Natural killer cell treated with Interleukin-12 subunit alpha and Interleukin-12 subunit beta and Interleukin-15 and Interleukin-18, amount 100 ng/mL, for 72 hours (primary cell): Measurements from ENCODE around the gene NFATC2. TPM values are rescaled to one million over a fixed set of nuclear protein-coding genes. Genes with fewer than 3 reads are reported as not detected.
"Not testable (repeated sequence)": the region's sequence is repeated elsewhere in the genome, so short reads cannot be mapped to it uniquely, and the experiment has no call there.

Experiments used
- ATAC-seq, 2 donors: fragments of 150-1000 bp; cut with Tn5 transposase in 1 of 2; sonication (Bioruptor Pico), chemical (Tn5 transposase) in 1 of 2; 2 replicates each; pipeline ENCODE4 v1.10.0; 2021
- DNase-seq: peaks from one replicate; pipeline ENCODE4 v3.0.0; 2022; ENCODE audit warnings: low spot score
- H3K27ac Mint-ChIP-seq, 2 donors: 1 replicate in 1 of 2; 2 replicates in 1 of 2; pipeline ENCODE4 v1.8.0; 2022; ENCODE audit warnings: mixed read lengths in 2 of 2, mild to moderate bottlenecking in 1 of 2, moderate library complexity in 1 of 2
- H3K27me3 Mint-ChIP-seq, 2 donors: 1 replicate in 1 of 2; 2 replicates in 1 of 2; pipeline ENCODE4 v1.8.0; 2022; ENCODE audit warnings: mixed read lengths in 2 of 2
- H3K36me3 Mint-ChIP-seq: one replicate; pipeline ENCODE4 v1.8.0; 2022; ENCODE audit warnings: mixed read lengths
- H3K4me1 Mint-ChIP-seq, 2 donors: 1 replicate in 1 of 2; 2 replicates in 1 of 2; pipeline ENCODE4 v1.8.0; 2022; ENCODE audit warnings: low read depth in 2 of 2, mixed read lengths in 2 of 2, mild to moderate bottlenecking in 1 of 2
- H3K4me3 Mint-ChIP-seq: one replicate; pipeline ENCODE4 v1.8.0; 2022; ENCODE audit warnings: mixed read lengths
- H3K9me3 Mint-ChIP-seq: 2 replicates; pipeline ENCODE4 v1.8.0; 2022; ENCODE audit warnings: mixed read lengths
- total RNA-seq, 2 donors: library from RNA; stranded (reverse); gene quantifications; one replicate each; pipeline ENCODE4 v1.2.3, GENCODE V29; 2022

The NFATC2 gene
- total RNA-seq, 2 donors from 2014 or later: 83.3 to 97.1 TPM

DNA sequence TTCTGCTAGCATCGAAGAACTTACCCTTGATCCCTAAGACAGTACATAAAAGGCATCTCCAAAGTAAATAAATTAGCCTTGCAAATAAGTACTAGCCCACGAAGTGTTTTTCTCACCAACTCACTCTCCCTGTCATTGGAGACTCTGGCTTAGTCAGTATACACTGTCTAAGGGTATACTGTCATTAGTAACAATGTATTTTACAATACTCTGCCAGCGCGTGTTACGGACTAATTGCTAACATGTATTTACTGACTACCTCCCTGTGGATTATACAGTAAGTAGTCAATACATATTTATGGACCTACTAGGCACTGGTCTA is 72.1 kb downstream of the NFATC2 start:
- H3K27ac Mint-ChIP-seq: peak overlapping the region; percentile 61 to 86
- peaks cover 40% of the 10 kb centered on the region for H3K36me3 Mint-ChIP-seq
- peaks cover 44 to 46% of the 10 kb centered on the region in 2 donors for H3K4me1 Mint-ChIP-seq
- no peak overlapping the region for H3K4me3 Mint-ChIP-seq
- no peaks in the 10 kb centered on the region for H3K27me3 Mint-ChIP-seq
- ATAC-seq (no peak), DNase-seq (no peak)
- no peaks in the 10 kb centered on the region for H3K9me3 Mint-ChIP-seq

DNA sequence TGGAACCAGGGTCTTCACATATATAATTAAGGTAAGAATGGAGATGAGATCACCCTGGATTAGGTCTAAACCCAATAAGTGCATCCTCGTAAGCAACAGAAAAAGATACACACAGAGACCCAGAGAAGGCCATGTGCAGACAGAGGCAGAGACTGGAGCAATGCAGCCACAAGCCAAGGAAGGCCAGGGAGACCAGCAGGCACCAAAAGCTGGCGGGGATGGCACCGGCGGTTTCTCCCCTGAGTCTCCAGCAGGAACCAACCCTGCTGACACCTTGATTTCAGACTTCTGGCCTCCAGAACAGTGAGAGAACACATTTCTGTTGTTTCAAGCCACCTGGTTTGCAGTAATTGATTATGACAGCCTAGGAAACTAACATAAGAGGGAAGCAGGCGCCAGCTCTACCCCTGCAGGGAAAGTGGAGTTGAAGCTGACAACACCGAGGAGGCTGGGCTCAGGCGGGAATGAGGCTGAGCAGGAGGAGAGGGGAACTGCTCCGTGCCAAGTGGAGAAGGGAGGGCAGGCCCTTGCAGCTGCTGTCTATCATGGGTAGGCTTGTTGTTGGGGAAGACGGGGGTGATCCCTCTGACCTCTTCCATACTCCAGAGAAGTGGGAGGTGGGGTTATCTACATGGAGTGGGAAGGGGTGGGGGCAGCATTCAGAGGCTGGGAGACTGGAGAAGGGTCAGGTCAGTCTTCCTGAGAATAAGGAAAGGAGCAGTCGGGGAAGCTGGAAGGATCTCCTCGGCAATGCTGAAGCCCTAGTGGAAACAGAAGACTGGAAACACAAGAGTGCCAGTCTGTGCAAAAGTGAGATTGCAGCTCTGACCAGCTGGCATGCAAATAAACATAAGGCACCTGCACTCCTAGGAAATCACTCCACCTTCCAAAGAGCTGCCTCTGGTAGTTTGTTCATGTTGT is 72.7 kb downstream of the NFATC2 start:
- Mint-ChIP-seq H3K36me3 (peaks cover 40% of the 10 kb centered on the region), H3K9me3 (no peaks in the 10 kb centered on the region), H3K27ac (peak overlapping the region; percentile 61 to 86), H3K4me3 (no peak overlapping the region), H3K27me3 (no peaks in the 10 kb centered on the region), H3K4me1 (peaks cover 47% of the 10 kb centered on the region in 2 donors)
- DNase-seq (no peak), ATAC-seq (no peak)

DNA sequence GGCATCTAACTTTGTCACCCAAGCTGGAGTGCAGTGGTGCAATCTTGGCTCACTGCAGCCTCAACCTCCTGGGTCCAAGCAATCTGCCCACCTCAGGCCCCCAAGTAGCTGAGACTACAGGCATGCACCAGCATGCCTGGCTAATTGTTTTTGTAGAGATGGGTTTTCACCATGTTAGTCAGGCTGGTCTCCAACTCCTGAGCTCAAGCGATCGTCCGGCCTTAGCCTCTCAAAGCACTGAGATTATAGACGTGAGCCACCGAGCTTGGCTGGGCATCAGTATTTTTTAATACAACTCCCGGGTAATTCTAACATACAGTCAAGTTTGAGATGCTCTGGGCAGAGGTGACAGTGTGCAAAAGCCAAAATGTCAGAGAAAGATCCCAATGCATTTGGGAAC is 73.5 kb downstream of the NFATC2 start:
- Mint-ChIP-seq H3K9me3 (no peaks in the 10 kb centered on the region), H3K36me3 (peaks cover 37% of the 10 kb centered on the region), H3K4me1 (peaks cover 48 to 49% of the 10 kb centered on the region in 2 donors), H3K27ac (peak overlapping the region; percentile 61 to 86), H3K27me3 (no peaks in the 10 kb centered on the region), H3K4me3 (no peak overlapping the region)
- ATAC-seq (no peak), DNase-seq (no peak)

DNA sequence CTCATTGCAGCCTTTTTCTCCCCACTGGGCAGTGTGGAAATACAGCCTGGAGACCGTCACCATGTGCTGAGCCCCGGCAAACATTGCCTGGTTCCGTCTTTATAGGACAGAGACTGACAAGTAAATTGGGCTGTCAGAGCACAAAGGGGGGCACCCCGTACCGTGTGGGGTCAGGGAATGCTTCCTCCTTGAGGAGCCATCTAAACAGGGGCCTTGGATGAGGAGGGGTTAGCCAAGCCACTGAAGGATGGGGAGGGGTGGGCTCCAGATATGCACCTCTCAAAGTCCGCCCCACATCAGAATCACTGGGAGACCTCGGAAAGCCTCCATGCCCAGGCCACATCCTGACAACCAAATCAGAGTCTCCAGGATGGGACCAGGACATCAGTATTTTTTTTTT is 73.9 kb downstream of the NFATC2 start:
- Mint-ChIP-seq H3K27me3 (no peaks in the 10 kb centered on the region), H3K27ac (peak overlapping the region; percentile 61 to 92), H3K9me3 (no peaks in the 10 kb centered on the region), H3K4me3 (no peak overlapping the region), H3K4me1 (peaks cover 49% of the 10 kb centered on the region in 2 donors), H3K36me3 (peaks cover 35% of the 10 kb centered on the region)
- ATAC-seq: peak in 1 of 2 donors; percentile 37
- DNase-seq: no peak

DNA sequence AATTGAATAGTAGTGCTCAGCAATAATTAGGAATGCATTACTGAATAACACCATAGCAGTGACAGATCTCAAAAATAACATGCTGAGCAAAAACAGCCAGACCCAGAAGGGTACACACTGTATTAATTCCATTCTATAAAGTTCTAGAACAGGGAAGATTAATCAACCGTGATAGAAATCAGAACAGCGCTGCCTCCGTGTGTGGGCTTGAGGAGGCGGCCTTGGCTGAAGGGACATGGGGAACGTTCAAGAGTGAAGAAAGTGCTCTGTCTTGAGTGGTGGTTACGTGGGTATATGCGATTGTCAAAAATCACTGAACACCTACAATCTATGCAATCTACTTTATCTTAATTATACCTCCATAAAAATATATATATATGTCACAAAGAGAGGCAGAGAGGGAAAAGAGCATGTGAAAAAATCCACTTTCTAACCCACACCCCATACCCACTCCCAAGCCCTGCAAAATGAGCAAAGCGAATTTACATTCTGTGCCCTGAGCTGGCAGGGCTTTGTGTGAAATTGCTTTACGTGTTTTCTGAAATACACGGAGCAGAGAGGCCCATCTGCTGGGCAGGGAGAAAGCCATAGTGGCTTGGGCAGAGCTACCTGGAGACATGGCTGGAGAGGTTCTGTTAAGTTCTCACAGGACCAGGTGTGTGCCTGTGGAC is 74.4 kb downstream of the NFATC2 start:
- Mint-ChIP-seq H3K36me3 (peaks cover 35% of the 10 kb centered on the region), H3K4me3 (no peak overlapping the region), H3K4me1 (peaks cover 47 to 52% of the 10 kb centered on the region in 2 donors), H3K27me3 (no peaks in the 10 kb centered on the region), H3K27ac (peak overlapping the region; percentile 61 to 92), H3K9me3 (no peaks in the 10 kb centered on the region)
- DNase-seq (no peak), ATAC-seq (no peak)

DNA sequence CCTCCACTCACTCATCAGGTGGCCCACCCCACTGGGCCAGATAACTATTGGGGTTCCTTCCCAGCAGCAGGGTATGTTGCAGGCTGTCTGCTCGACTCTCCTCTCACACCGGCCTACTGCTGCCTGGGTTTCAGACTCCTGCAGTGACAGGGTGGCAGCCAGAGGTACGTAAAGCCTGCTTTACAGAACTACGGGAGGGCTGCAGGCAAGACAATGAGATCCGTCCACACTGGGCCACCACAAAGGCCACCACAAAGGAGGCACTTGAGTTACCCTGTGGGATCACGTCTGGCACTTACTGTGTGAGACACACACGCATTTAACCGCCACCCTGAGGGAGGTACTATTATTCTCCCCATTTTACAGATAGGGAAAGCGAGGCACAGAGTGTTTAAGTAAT is 78.5 kb downstream of the NFATC2 start:
- Mint-ChIP-seq H3K9me3 (no peaks in the 10 kb centered on the region), H3K4me1 (peaks cover 28 to 30% of the 10 kb centered on the region in 2 donors), H3K27ac (peak overlapping the region; percentile 80 to 92), H3K27me3 (no peaks in the 10 kb centered on the region), H3K36me3 (peaks cover 18% of the 10 kb centered on the region), H3K4me3 (no peak overlapping the region)
- ATAC-seq: no peak
- DNase-seq: no peak

DNA sequence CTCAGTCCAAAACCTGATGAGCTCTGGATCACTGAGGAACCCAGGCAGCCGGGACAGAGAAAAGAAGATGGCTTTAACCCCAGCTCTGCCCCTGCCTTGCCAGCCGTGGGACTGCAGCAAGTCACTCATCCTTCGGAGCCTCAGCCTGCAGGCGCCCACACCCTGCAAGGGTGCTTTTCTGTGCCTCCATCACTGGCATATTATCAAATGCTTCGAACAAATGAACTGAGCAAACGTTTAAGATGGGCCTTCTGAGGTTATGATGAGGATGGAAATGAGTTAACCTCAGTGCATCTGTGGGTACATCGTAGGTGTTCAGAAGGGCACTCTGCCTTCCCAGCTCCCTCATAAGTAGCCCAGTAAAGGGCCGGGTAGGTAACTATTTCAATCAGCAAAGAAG is 79.0 kb downstream of the NFATC2 start:
- ATAC-seq (no peak), DNase-seq (no peak)
- H3K27me3 Mint-ChIP-seq: no peaks in the 10 kb centered on the region
- peaks cover 30 to 32% of the 10 kb centered on the region in 2 donors for H3K4me1 Mint-ChIP-seq
- H3K36me3 Mint-ChIP-seq: peaks cover 19% of the 10 kb centered on the region
- no peak overlapping the region for H3K4me3 Mint-ChIP-seq
- H3K9me3 Mint-ChIP-seq: no peaks in the 10 kb centered on the region
- peak overlapping the region; percentile 80 to 92 for H3K27ac Mint-ChIP-seq

DNA sequence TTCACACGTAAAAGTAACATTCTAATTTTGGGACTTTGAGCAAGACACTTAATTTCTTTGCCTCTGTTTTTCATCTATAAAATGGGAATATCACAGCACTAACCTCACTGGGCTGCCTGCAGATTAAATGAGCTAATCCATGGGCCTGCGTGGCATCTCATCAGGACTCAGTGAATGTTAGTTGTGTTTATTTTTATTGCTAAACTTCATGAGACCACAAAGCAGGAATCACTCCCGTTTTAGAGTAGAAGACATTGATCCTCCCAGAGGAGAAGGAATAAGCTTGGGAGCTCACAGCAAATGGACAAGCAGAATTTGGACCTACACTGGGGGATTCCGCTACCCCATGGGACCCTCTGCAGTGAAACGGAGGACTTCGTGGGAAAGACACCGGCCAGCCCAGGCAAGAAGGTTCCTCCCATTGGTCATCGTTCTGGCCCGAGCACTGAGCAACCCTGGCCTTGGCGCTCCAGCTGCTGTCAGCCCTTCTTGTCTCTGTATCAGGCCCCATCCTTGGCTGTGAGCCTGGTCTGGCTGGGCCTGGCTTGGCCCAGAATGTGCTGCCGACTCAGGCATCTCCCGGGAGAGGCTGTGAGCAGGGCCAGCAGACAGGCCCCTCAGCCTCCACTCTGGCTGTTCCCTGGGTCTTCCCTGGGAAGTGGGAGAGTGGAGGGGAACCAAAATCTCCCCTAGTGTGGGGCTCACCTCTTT is 79.8 kb downstream of the NFATC2 start:
- H3K27me3 Mint-ChIP-seq: no peaks in the 10 kb centered on the region
- DNase-seq (no peak), ATAC-seq (no peak)
- no peaks in the 10 kb centered on the region for H3K9me3 Mint-ChIP-seq
- H3K27ac Mint-ChIP-seq: peak overlapping the region; percentile 80 to 92
- H3K4me1 Mint-ChIP-seq: peaks cover 28% of the 10 kb centered on the region in 2 donors
- no peak overlapping the region for H3K4me3 Mint-ChIP-seq
- peaks cover 19% of the 10 kb centered on the region for H3K36me3 Mint-ChIP-seq

DNA sequence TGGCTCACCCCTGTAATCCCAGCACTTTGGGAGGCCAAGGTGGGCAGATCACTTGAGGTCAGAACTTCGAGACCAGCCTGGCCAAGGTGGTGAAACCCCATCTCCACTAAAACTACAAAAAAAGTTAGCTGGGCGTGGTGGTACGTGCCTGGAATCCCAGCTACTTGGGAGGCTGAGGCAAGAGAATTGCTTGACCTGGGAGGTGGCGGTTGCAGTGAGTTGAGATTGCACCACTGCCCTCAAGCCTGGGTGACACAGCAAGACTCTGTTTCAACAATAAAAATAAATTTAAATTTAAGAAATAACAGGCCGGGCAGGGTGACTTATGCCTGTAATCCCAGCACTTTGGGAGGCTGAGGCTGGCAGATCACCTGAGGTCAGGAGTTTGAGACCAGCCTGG is 80.7 kb downstream of the NFATC2 start:
- not testable (repeated sequence) for DNase-seq, ATAC-seq, H3K9me3 Mint-ChIP-seq, H3K27me3 Mint-ChIP-seq, H3K4me3 Mint-ChIP-seq
- H3K36me3 Mint-ChIP-seq: peaks cover 19% of the 10 kb centered on the region
- H3K27ac Mint-ChIP-seq: peak overlapping the region in 1 of 2 donors; percentile 81
- peaks cover 28 to 31% of the 10 kb centered on the region in 2 donors for H3K4me1 Mint-ChIP-seq

DNA sequence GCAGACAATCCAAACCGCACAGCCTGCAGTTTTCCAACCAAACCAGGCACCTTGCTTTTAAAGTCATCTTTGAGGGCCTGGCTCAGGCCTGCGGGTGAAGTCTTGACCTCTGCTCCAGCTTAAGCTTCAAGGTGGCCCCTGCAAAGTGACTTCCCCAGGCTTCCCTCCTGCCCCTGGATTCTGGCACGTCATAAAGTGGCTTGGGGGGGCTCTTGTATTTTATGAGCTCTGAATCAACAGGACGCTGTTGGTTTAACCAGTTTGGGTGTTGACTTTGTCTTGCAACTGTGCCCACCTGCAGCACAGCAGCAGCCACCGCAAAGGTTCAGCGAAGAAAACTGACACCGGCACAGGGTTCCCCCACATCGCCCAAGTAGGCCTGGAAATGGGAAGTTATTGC is 81.2 kb downstream of the NFATC2 start:
- H3K4me1 Mint-ChIP-seq: peaks cover 28 to 30% of the 10 kb centered on the region in 2 donors
- DNase-seq (no peak), ATAC-seq (no peak)
- H3K4me3 Mint-ChIP-seq: no peak overlapping the region
- H3K9me3 Mint-ChIP-seq: no peaks in the 10 kb centered on the region
- peaks cover 16% of the 10 kb centered on the region for H3K36me3 Mint-ChIP-seq
- H3K27me3 Mint-ChIP-seq: no peaks in the 10 kb centered on the region
- peak overlapping the region; percentile 56 to 81 for H3K27ac Mint-ChIP-seq

DNA sequence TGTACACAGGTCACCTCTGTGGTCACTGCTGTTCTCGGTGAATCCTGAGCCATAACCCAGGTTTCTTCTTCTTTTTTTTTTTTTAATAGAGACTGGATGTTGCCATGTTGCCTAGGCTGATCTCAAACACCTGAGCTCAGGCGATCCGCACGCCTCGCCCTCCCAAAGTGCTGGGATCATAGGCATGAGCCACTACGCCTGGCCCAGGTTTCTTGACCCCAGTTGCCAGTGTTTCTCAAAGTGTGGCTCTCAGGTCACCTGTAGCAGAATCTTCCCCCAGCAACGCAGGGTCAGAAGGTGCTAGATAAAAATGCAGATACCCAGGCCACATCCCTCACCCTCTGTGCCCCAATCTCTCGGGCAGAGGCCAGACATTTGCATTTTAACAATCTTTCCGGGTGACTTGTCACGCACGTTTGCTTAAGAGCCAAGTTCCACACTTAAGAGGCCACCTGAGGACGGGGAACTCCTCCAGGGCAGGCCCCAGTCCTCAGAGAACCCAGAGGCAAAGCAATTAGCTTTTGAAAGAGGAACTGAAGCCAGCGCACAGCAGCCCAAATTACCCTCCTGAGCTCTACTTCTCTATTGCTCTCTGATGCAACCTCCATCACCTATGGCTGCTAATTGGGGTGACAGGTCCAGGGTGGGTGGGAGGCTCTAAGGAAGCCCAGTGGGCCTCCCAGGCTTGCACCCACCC is 81.8 kb downstream of the NFATC2 start:
- H3K4me3 Mint-ChIP-seq: no peak overlapping the region
- H3K9me3 Mint-ChIP-seq: no peaks in the 10 kb centered on the region
- ATAC-seq (no peak), DNase-seq (no peak)
- H3K27ac Mint-ChIP-seq: peak overlapping the region; percentile 56 to 81
- peaks cover 28 to 29% of the 10 kb centered on the region in 2 donors for H3K4me1 Mint-ChIP-seq
- no peaks in the 10 kb centered on the region for H3K27me3 Mint-ChIP-seq
- H3K36me3 Mint-ChIP-seq: peaks cover 14% of the 10 kb centered on the region

DNA sequence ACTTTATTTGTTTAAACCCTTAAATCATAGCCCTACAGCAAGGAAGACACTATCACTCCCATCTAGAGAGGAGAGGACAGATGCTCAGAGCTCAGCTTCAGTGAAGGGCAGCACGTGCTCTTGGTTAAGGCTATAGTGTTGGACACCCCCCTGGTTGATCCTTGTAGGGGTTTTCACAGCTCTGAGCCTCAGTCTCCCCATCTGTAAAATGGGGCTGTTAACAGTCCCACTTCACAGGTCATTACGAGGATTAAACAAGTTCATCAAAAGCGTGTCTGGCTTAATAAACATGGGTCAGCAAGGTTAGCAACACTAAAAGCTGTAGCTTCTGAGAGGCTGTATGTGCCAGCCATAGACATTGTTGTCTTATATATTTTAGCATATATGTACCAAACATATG is 82.4 kb downstream of the NFATC2 start:
- no peak for DNase-seq
- Mint-ChIP-seq H3K27ac (peak overlapping the region; percentile 48 to 81), H3K9me3 (no peaks in the 10 kb centered on the region), H3K4me3 (no peak overlapping the region), H3K36me3 (peaks cover 15% of the 10 kb centered on the region), H3K27me3 (no peaks in the 10 kb centered on the region), H3K4me1 (peaks cover 22 to 27% of the 10 kb centered on the region in 2 donors)
- ATAC-seq: no peak

DNA sequence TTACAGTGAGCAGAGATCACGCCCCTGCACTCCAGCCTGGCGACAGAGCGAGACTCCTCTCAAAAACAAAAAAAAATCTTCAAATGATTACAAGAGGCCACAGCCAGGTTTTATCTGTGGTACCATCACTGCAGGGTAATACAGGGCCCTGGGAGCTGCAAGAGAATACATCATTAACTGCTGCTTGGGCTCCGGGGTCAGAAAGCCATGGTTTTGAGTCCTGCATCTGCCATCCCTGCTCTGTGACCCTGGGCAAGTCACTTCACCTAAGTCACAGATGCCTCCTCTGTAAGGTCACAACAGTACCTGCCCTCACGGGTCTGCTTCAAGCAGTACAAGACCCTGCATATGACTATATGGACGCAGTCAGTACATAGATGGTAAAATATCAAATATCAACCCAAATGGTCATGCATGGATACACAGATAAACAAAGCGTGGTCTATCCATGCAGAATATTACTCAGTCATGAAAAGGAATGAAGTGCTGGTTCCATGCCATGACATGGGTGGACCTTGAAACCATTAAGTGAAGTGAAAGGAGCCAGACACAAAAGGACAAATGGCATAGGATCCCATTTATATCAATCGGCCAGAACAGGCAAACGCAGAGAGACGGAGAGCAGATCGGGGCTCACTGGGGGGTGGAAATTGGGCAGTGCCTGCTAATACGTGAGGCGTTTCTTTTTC is 83.6 kb downstream of the NFATC2 start:
- ATAC-seq (no peak), DNase-seq (no peak)
- H3K9me3 Mint-ChIP-seq: no peaks in the 10 kb centered on the region
- peaks cover 12 to 25% of the 10 kb centered on the region in 2 donors for H3K4me1 Mint-ChIP-seq
- peaks cover 23% of the 10 kb centered on the region for H3K36me3 Mint-ChIP-seq
- no peak overlapping the region for H3K4me3 Mint-ChIP-seq
- H3K27ac Mint-ChIP-seq: peak overlapping the region; percentile 48 to 81
- no peaks in the 10 kb centered on the region for H3K27me3 Mint-ChIP-seq
